CD4-positive, alpha-beta T cell treated with Interleukin-15 for 1 hour (primary cell): Measurements from ENCODE around the gene ETV6.
"Not testable (repeated sequence)": the region's sequence is repeated elsewhere in the genome, so short reads cannot be mapped to it uniquely, and the experiment has no call there.

Source experiments
- DNase-seq: peaks from one replicate; pipeline ENCODE4 v3.0.0-alpha.2; 2020

The ETV6 gene

GRCh38 chr12:11897923-11898322 lies 248.4 kb downstream of the ETV6 start:
- no peak for DNase-seq

DNA sequence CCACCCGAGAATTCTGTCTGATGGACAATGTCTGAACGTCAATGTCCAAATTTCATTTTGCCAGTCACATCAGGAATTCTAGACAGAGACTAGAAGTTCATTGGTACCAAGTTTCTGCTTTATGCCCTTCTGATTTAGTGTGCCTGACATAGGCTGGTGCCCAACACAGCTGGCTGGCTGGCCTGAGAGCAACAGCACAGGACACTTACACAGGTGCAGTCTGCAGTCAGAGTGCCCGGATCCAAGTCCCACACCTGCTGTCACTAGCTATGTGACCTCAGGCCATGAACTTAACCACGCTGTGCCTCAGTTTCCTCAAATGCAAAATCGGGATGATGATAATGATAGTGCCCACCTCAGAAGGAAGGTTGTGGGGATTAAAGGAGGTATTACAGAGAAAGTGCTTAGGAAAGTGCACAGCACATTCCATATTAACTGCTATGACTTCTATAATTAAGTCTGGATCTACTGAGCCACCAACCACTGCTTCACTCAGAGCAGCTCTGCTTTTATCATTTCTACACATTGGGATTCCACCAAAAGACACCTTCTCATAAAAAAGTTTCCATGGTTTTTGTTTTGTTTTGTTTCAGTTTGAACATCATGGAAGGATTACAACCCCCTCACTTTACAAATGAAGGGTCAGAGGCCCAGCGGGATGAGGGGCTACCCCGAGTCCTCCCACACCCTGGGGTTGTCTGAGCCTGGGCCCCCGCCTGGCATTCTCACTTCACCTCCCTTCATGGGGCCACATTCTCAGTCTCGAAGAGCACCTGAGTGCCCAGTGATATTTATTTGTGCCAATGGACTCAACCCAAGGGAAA lies 252.4 kb downstream of the ETV6 start:
- no peak for DNase-seq

- no peak for DNase-seq
Measured at GRCh38 chr12:11902525-11902875, 253.0 kb downstream of the ETV6 start.

- DNase-seq = no peak
Measured at GRCh38 chr12:11904124-11904523, 254.7 kb downstream of the ETV6 start.

GRCh38 chr12:11905534-11905933 lies 256.1 kb downstream of the ETV6 start:
- no peak for DNase-seq

GRCh38 chr12:11906286-11906935 lies 256.9 kb downstream of the ETV6 start:
- no peak for DNase-seq

DNA sequence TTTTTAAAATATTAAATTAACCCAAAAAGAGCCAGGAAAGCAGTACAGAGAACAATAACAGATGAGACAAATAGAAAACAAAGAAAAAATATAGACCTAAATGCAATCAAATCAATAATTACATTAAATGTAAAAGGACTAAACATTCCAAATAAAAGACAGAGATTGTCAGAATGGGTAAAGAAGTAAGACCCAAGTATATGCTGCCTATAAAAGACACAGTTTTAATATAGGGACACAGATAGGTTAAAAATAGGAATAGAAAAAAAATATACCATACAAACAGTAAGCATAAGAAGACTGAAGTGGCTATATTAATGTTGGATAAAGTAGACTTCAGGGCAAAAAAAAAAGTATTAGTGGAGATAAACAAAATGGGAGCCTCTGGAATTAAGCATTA lies 258.2 kb downstream of the ETV6 start:
- DNase-seq = no peak

- DNase-seq = not testable (repeated sequence)
Measured at GRCh38 chr12:11909406-11909805, 259.9 kb downstream of the ETV6 start.

DNA sequence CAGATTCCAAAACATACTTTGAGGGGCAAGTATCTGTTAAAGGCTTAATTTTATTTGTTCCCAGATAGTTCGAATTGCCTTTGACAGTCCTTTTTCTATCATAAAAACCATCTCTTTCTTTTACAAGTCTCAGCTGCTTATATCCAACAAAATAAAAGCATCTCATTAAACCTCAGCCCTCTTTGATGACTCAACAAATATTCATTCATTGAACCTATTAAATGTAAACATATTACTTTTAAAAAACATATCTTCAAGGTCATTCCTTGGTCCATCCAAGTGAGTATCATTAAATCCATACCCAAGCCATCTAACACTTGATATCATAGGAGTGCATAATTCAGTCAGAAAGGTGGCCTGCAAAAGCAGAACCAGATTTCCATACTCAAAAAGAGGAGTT lies 266.6 kb downstream of the ETV6 start:
- no peak for DNase-seq

DNA sequence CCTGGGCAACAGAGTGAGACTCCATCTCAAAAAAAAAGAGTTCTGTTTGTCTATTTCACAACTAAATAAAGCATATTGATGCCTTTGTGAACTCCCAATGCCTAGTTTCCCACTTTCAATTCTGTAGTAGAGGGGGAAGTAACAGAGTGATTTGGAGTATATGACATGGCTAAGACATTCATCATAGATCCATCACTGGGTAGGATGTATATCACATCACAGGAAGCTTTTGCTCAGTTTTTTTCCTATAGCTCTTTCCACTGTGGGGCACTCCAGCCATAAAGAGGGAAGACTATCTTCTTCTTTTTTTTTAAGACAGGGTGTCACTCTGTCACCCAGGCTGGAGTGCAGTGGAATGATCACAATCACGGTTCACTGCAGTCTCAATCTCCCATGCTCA lies 267.3 kb downstream of the ETV6 start:
- no peak for DNase-seq

DNA sequence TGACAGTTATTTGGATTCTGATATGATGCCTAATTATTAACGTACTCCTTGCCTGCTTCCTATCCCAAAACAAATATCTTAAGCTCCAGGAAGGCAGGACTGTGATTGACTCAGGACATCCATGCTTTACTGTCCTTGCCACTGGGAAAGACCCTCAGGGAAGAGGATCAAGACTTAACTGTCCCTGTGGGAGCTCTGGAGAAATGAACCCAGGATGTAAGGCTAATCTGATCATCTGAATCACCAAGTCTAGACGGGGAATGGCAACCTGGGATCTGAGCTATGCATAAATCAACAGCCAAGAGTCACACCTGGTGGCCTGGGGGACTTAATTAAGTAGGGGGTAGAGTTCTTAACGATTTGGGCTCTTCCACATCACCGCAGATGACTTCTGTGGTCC lies 268.0 kb downstream of the ETV6 start:
- no peak for DNase-seq

GRCh38 chr12:11920231-11920630 lies 270.8 kb downstream of the ETV6 start:
- no peak for DNase-seq

- no peak for DNase-seq
Measured at GRCh38 chr12:11922361-11922760, 272.9 kb downstream of the ETV6 start.

GRCh38 chr12:11923067-11923466 lies 273.6 kb downstream of the ETV6 start:
- DNase-seq = no peak

GRCh38 chr12:11927286-11927935 lies 277.9 kb downstream of the ETV6 start:
- DNase-seq = no peak

GRCh38 chr12:11929714-11930113 lies 280.2 kb downstream of the ETV6 start:
- no peak for DNase-seq

GRCh38 chr12:11939223-11939622 lies 289.7 kb downstream of the ETV6 start:
- DNase-seq = no peak

DNA sequence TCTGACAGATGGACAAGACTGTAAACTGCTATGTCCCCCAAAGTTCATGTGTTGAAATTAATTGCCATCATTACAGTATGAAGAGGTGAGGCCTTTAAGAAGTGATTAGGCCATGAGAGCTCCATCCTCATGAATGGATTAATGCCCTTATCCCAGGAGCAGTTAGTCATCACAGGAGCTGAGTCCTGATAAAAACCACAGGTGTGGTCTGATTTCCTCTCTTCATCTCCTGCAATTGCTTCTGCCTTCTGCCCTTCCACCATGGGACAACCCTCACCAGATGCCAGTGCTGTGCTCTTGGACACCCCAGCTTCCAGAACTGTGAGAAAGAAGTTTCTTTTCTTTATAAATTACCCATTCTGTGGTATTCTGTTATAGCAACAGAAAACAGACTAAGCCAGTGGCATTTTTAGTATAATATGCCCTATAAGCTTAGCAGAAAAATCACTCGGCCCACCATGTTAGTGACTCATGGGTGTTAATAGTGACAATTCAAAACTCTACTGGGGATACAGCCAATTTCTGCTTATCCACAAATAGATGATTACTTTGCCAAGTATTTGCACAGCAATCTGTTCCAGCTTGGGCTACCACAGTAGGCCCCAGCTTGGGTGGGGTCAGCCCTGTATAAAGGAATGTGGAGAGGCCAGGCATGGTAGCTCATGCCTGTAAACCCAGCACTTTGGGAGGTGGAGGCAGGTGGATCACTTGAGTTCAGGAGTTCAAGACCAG lies 292.3 kb downstream of the ETV6 start:
- DNase-seq = no peak

DNA sequence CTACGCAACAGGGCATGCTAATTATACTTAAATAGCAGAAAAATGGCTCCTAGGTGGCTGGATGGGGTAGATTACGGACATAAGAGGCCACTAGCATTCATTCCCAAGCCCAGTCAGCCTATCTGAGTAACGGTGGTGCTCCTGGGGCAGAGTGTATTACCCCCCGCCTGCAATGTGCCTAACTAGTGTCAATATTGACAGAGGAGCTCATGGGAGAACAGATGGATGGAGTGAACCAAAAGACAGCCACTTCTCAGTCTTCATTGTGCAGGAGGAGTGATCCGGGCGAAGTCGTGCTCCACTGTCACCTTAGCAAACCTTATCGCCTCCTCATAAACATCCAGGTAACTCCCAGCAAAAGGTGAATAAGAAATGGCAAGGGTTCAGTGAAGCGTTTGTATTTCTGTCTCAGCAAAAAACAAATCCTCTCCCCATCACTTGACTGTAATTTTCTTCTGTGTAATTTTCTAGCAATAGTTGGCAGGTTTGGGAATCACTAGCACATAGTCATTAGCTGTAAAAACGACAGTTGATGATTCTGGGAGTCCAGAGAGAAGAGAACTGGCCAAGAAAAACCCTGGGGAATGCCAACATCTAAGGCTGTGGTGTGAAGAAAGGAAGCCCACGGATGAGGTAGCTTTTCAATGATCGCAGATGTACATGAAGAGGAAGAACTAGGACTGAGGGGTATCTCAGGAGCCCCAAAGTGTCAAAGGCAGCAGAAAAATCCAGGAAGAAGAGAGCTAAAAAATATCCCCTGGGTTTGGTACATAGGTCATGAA lies 294.6 kb downstream of the ETV6 start:
- no peak for DNase-seq
